IMR-90 (cell line): ENCODE results near the gene SLC12A8. TPM values are rescaled to one million over a fixed set of nuclear protein-coding genes. Genes with fewer than 3 reads are reported as not detected.

Source experiments
- ATAC-seq: fragments of 200-7000 bp; cut with Tn5 transposase; 2 replicates; pipeline ENCODE4 v1.9.1; 2020; ENCODE audit warnings: low read depth, mild to moderate bottlenecking, moderate library complexity
- BruUV-seq: library from RNA; stranded (reverse); fragments of 400-500 nt; replicated peaks from 2 replicates; lab custom pipeline; 2021; lab: Mats Ljungman, UMichigan
- CTCF ChIA-PET: fragments of 300-600 bp; formaldehyde crosslinking; extraction: SDS; loops from one replicate; lab custom pipeline; 2021; ENCODE audit warnings: antibody characterized with exemption; lab: Yijun Ruan, JAX
- POLR2A ChIA-PET: fragments of 300-600 bp; sonication (Branson Sonifier 250); formaldehyde crosslinking; loops from one replicate; lab custom pipeline; 2022; ENCODE audit warnings: antibody characterized with exemption; ENCODE audit not compliant: unreplicated experiment; lab: Charles Lee
- DNase-seq: peaks from one replicate; pipeline ENCODE4 v3.0.0; 2013
- H2AFZ ChIP-seq: replicated peaks from 2 replicates; pipeline ENCODE3; 2013; ENCODE audit warnings: low read length, mild to moderate bottlenecking; ENCODE audit not compliant: poor library complexity
- H2AK5ac ChIP-seq: 2 replicates; pipeline ENCODE4 v1.6.1; 2013; ENCODE audit warnings: low read depth, low read length, inconsistent platforms
- H2AK9ac ChIP-seq: replicated peaks from 2 replicates; pipeline ENCODE3; 2013; ENCODE audit warnings: mild to moderate bottlenecking, low read depth, low read length, moderate library complexity; ENCODE audit not compliant: poor library complexity
- H2BK120ac ChIP-seq: 2 replicates; pipeline ENCODE4 v1.6.1; 2013; ENCODE audit warnings: low read depth, low read length, inconsistent platforms
- H2BK15ac ChIP-seq: 3 replicates; pipeline ENCODE4 v1.6.1; 2013; ENCODE audit warnings: low read depth, low read length, inconsistent platforms
- H2BK20ac ChIP-seq: 2 replicates; pipeline ENCODE4 v1.6.1; 2013; ENCODE audit warnings: low read depth, mild to moderate bottlenecking, inconsistent platforms, low read length, moderate library complexity
- H2BK5ac ChIP-seq: 2 replicates; pipeline ENCODE4 v1.6.1; 2013; ENCODE audit warnings: mild to moderate bottlenecking, low read depth, low read length, inconsistent platforms; ENCODE audit not compliant: poor library complexity, severe bottlenecking
- H3K14ac ChIP-seq: replicated peaks from 2 replicates; pipeline ENCODE4 v1.6.1; 2013; ENCODE audit warnings: low read depth, low read length, inconsistent platforms
- H3K18ac ChIP-seq: 2 replicates; pipeline ENCODE4 v1.6.1; 2013; ENCODE audit warnings: low read depth, low read length, control low read depth
- H3K23ac ChIP-seq: 2 replicates; pipeline ENCODE4 v1.6.1; 2013; ENCODE audit warnings: low read depth, low read length, inconsistent platforms
- H3K27ac ChIP-seq: 2 replicates; pipeline ENCODE4 v1.5.1; 2013; ENCODE audit warnings: mild to moderate bottlenecking, control low read depth, low read length; ENCODE audit not compliant: insufficient read depth
- H3K27me3 ChIP-seq: 2 replicates; pipeline ENCODE4 v1.6.1; 2013; ENCODE audit warnings: low read length; ENCODE audit not compliant: control insufficient read depth, insufficient read depth
- H3K36me3 ChIP-seq: 2 replicates; pipeline ENCODE4 v1.6.1; 2013; ENCODE audit warnings: low read length, mixed read lengths; ENCODE audit not compliant: control insufficient read depth, insufficient read depth
- H3K4ac ChIP-seq: 2 replicates; pipeline ENCODE4 v1.6.1; 2013; ENCODE audit warnings: low read depth, low read length, inconsistent platforms
- H3K4me1 ChIP-seq: 2 replicates; pipeline ENCODE4 v1.6.1; 2013; ENCODE audit warnings: low read length, mixed read lengths; ENCODE audit not compliant: control insufficient read depth, insufficient read depth
- H3K4me2 ChIP-seq: 2 replicates; pipeline ENCODE4 v1.6.1; 2013; ENCODE audit warnings: low read depth, mild to moderate bottlenecking, control low read depth, low read length, moderate library complexity
- H3K4me3 ChIP-seq: 2 replicates; pipeline ENCODE4 v1.5.1; 2013; ENCODE audit warnings: low read depth, mild to moderate bottlenecking, control low read depth, low read length, moderate library complexity; ENCODE audit not compliant: insufficient read depth
- H3K56ac ChIP-seq: 2 replicates; pipeline ENCODE4 v1.6.1; 2013; ENCODE audit warnings: low read length, inconsistent platforms; ENCODE audit not compliant: insufficient read depth; ENCODE audit errors: extremely low read depth
- H3K79me1 ChIP-seq, 2 experiments: 2 replicates each; pipeline ENCODE4 v1.6.1; 2013; ENCODE audit warnings: low read length in 2 of 2, inconsistent platforms in 1 of 2, low read depth in 1 of 2
- H3K9ac ChIP-seq: 2 replicates; pipeline ENCODE4 v1.6.1; 2013; ENCODE audit warnings: low read depth, low read length, control low read depth
- H3K9me1 ChIP-seq: 2 replicates; pipeline ENCODE4 v1.6.1; 2013; ENCODE audit warnings: low read length, inconsistent platforms; ENCODE audit not compliant: insufficient read depth
- H3K9me3 ChIP-seq: 2 replicates; pipeline ENCODE4 v1.6.1; 2013; ENCODE audit warnings: low read length; ENCODE audit not compliant: control insufficient read depth, insufficient read depth
- H4K20me1 ChIP-seq: 2 replicates; pipeline ENCODE4 v1.6.1; 2013; ENCODE audit warnings: low read length, inconsistent platforms; ENCODE audit not compliant: insufficient read depth
- H4K5ac ChIP-seq: 2 replicates; pipeline ENCODE4 v1.6.1; 2013; ENCODE audit warnings: mild to moderate bottlenecking, low read depth, low read length, control low read depth
- H4K8ac ChIP-seq, 2 experiments: 2 replicates each; pipeline ENCODE4 v1.6.1; 2013; ENCODE audit warnings: low read depth in 2 of 2, low read length in 2 of 2, control low read depth in 1 of 2, inconsistent platforms in 1 of 2
- H4K91ac ChIP-seq: 2 replicates; pipeline ENCODE4 v1.6.1; 2013; ENCODE audit warnings: low read depth, low read length, inconsistent platforms; ENCODE audit not compliant: insufficient read depth
- CEBPB ChIP-seq: IDR thresholded peaks from 2 replicates; pipeline ENCODE4 v1.6.1; 2012; ENCODE audit warnings: low read depth, low read length, improper control_type of control experiment
- CHD1 ChIP-seq: IDR thresholded peaks from 2 replicates; pipeline ENCODE4 v1.6.1; 2012; ENCODE audit warnings: low read depth, low read length, improper control_type of control experiment
- ELK1 ChIP-seq: fragments of 150-350 bp; IDR thresholded peaks from 2 replicates; pipeline ENCODE4 v1.6.1; 2016; ENCODE audit warnings: low read depth, mild to moderate bottlenecking, low read length, moderate library complexity, borderline replicate concordance
- MAFK ChIP-seq: IDR thresholded peaks from 2 replicates; pipeline ENCODE4 v1.6.1; 2012; ENCODE audit warnings: low read depth, low read length, improper control_type of control experiment
- MAZ ChIP-seq: IDR thresholded peaks from 2 replicates; pipeline ENCODE4 v1.6.1; 2012; ENCODE audit warnings: low read depth, mild to moderate bottlenecking, low read length, improper control_type of control experiment, moderate library complexity, borderline replicate concordance
- MXI1 ChIP-seq: IDR thresholded peaks from 2 replicates; pipeline ENCODE4 v1.6.1; 2012; ENCODE audit warnings: low read depth, mild to moderate bottlenecking, low read length, moderate library complexity, borderline replicate concordance
- NFE2L2 ChIP-seq: fragments of 150-350 bp; IDR thresholded peaks from 2 replicates; pipeline ENCODE4 v1.6.1; 2016; ENCODE audit warnings: low read depth, mild to moderate bottlenecking, low read length
- POLR2A ChIP-seq: IDR thresholded peaks from 2 replicates; pipeline ENCODE4 v1.6.1; 2012; ENCODE audit warnings: mild to moderate bottlenecking, low read depth, low read length
- RCOR1 ChIP-seq: IDR thresholded peaks from 2 replicates; pipeline ENCODE4 v1.6.1; 2012; ENCODE audit warnings: mild to moderate bottlenecking, low read length, improper control_type of control experiment; ENCODE audit not compliant: insufficient replicate concordance
- SMC3 ChIP-seq: fragments of 150-350 bp; IDR thresholded peaks from 2 replicates; pipeline ENCODE4 v1.6.1; 2016; ENCODE audit warnings: low read depth, mild to moderate bottlenecking, antibody characterized with exemption, low read length, moderate library complexity
- WGBS, 2 experiments: methylation state at CpG; one replicate each; pipeline versions ENCODE4 v1.1.5 to v1.1.7; 2013; ENCODE audit warnings: missing lambda C conversion rate in 2 of 2; ENCODE audit not compliant: insufficient read length in 1 of 2; ENCODE audit errors: extremely low coverage in 2 of 2; 5-methylcytosine and 5-hydroxymethylcytosine counted together
- dilution Hi-C: fragments of 300-500 bp; cut with HindIII; formaldehyde crosslinking; loops from one replicate; pipeline ENCODE4 v1.14.3; 2018; ENCODE audit warnings: low sequenced_read_pairs; ENCODE audit not compliant: unreplicated experiment
- in situ Hi-C: fragments of 300-500 bp; cut with MboI; formaldehyde crosslinking; loops from 3 replicates; pipeline ENCODE4 v1.14.3; 2019; ENCODE audit warnings: low sequenced_read_pairs, inconsistent platforms, mixed read lengths
- intact Hi-C: fragments of 100-400 bp; cut with micrococcal nuclease; formaldehyde crosslinking; loops from 2 replicates; pipeline ENCODE4 v1.10.0; 2022
- polyA plus RNA-seq, 3 experiments: library from polyadenylated mRNA; depleted of rRNA; stranded (reverse); fragments of >200 nt; gene quantifications; 2 replicates each; pipeline ENCODE4 v1.2.3, GENCODE V29; 2012; ENCODE audit warnings: low replicate concordance in 1 of 3
- total RNA-seq: library from RNA; depleted of rRNA; stranded (reverse); fragments of >200 nt; gene quantifications from 2 replicates; pipeline ENCODE4 v1.2.3, GENCODE V29; 2012

SLC12A8 gene
- total and polyA plus RNA-seq, 2 of the 4 experiments (the other 2 are of a cell fraction), result 2.2 to 4.3 TPM

DNA sequence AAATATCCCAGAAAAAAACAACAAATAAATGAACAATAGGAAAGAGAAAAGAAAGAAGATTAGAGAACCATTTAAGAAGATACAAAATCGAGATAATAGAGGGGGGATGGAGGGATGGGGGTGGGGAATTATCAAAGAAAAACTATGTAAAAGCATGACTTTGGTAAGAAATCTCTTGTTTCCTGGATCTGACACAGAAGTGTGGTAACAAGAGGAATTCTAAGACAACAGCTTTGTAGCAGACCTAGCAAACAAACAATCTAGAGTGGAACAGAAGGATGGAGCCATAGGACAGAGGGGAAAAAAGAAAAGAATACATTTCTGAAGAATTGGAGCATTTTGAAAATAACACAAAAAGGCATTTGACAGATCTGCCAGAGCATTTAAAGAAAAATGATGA is 107.4 kb downstream of the SLC12A8 start:
- Histone ChIP-seq H3K27me3 (no peaks in the 10 kb centered on the region), H2AK9ac (no peak overlapping the region), H3K56ac (no peak overlapping the region), H3K9me1 (peaks cover 20% of the 10 kb centered on the region), H3K14ac (no peak overlapping the region), H4K20me1 (no peaks in the 10 kb centered on the region), H3K9me3 (peaks cover 2% of the 10 kb centered on the region; the same call in 1 of the 2 replicates), H3K36me3 (no peaks in the 10 kb centered on the region; the same call in 1 of the 2 replicates), H2AK5ac (no peak overlapping the region), H3K23ac (no peak overlapping the region), H4K8ac (no peak overlapping the region), H3K18ac (no peak overlapping the region), H4K91ac (no peak overlapping the region), H2BK20ac (no peak overlapping the region), H3K4ac (no peak overlapping the region), H3K4me2 (no peak overlapping the region), H2BK120ac (no peak overlapping the region), H3K4me3 (no peak overlapping the region), H3K9ac (no peak overlapping the region), H3K79me1 (0 out of 4 replicates have a peak, but pooled peaks cover 0 to 6% of the 10 kb centered on the region in 2 experiments), H2BK5ac (no peak overlapping the region), H2BK15ac (no peak overlapping the region), H3K4me1 (peaks cover 27% of the 10 kb centered on the region), H3K27ac (no peak overlapping the region), H2AFZ (no peak overlapping the region), H4K5ac (no peak overlapping the region)
- WGBS, 2 experiments, result 100% methylated on average over 1 of the region's 1 CpG; no CpG with 5 or more reads in 1 of the 2 experiments
- in situ Hi-C loops (no loop called here), dilution Hi-C loops (no loop called here), intact Hi-C loops (no loop called here)
- ChIA-PET POLR2A (interaction anchor here (0.6 kb wide), 1 partner anchor 508 kb away, joined by 3 read pairs; no protein-coding TSS in a partner anchor), CTCF (interaction anchor here (1.0 kb wide), 1 partner anchor 65 kb away, joined by 3 read pairs; no protein-coding TSS in a partner anchor)
- TF ChIP-seq RCOR1 (no peak), CHD1 (no peak), MAFK (no peak), CEBPB (no peak), POLR2A (no peak), MXI1 (no peak), ELK1 (no peak), MAZ (no peak), NFE2L2 (no peak), SMC3 (no peak)
- DNase-seq, result no peak
- no TSS peak for BruUV-seq
- no peak for ATAC-seq
